GM23338 (cell line): ENCODE data around the gene PIGK. TPM values are rescaled to one million over a fixed set of nuclear protein-coding genes. Genes with fewer than 3 reads are reported as not detected.

Source experiments
- ATAC-seq: fragments of 200-7000 bp; cut with Tn5 transposase; 3 replicates; pipeline ENCODE4 v1.9.1; 2020
- DNase-seq: peaks from one replicate; pipeline ENCODE4 v3.0.0-alpha.2; 2015; ENCODE audit warnings: low spot score
- H2AFZ ChIP-seq: fragments of 200-600 bp; sonication (generic); 2 replicates; pipeline ENCODE4 v1.8.0; 2016; ENCODE audit warnings: antibody characterized with exemption, mild to moderate bottlenecking, moderate library complexity
- H3F3A ChIP-seq: fragments of 200-600 bp; sonication (generic); replicated peaks from 2 replicates; pipeline ENCODE4 v1.8.0; 2017; ENCODE audit warnings: antibody characterized with exemption, mixed run types, low read depth
- H3K27ac ChIP-seq: fragments of 200-600 bp; sonication (generic); 2 replicates; pipeline ENCODE4 v1.6.1; 2016; ENCODE audit warnings: low read depth
- H3K27me3 ChIP-seq: fragments of 200-600 bp; sonication (generic); 2 replicates; pipeline ENCODE4 v1.8.0; 2016; ENCODE audit warnings: mild to moderate bottlenecking, mixed run types, moderate library complexity; ENCODE audit not compliant: insufficient read depth
- H3K36me3 ChIP-seq: fragments of 200-600 bp; sonication (generic); 2 replicates; pipeline ENCODE4 v1.8.0; 2016; ENCODE audit warnings: mild to moderate bottlenecking; ENCODE audit not compliant: insufficient read depth
- H3K4me1 ChIP-seq: fragments of 200-600 bp; sonication (generic); 2 replicates; pipeline ENCODE4 v1.8.0; 2016; ENCODE audit warnings: mild to moderate bottlenecking, moderate library complexity; ENCODE audit not compliant: insufficient read depth
- H3K4me2 ChIP-seq: fragments of 200-600 bp; sonication (generic); 2 replicates; pipeline ENCODE4 v1.7.1; 2017; ENCODE audit warnings: mixed run types
- H3K4me3 ChIP-seq: fragments of 200-600 bp; sonication (generic); 2 replicates; pipeline ENCODE4 v1.6.1; 2016; ENCODE audit warnings: mixed run types
- H3K79me2 ChIP-seq: fragments of 200-600 bp; sonication (generic); replicated peaks from 2 replicates; pipeline ENCODE4 v1.8.0; 2017; ENCODE audit warnings: mild to moderate bottlenecking; ENCODE audit not compliant: insufficient read depth
- H3K9me2 ChIP-seq: fragments of 200-600 bp; sonication (generic); 2 replicates; pipeline ENCODE4 v1.8.0; 2017; ENCODE audit not compliant: insufficient read depth
- H4K20me1 ChIP-seq: fragments of 200-600 bp; sonication (generic); replicated peaks from 2 replicates; pipeline ENCODE4 v1.8.0; 2017; ENCODE audit warnings: mild to moderate bottlenecking; ENCODE audit not compliant: insufficient read depth
- H3K27ac Mint-ChIP-seq: 2 replicates; pipeline ENCODE4 v1.8.0; 2020; ENCODE audit warnings: inconsistent platforms, mild to moderate bottlenecking, moderate library complexity, mixed read lengths
- H3K27me3 Mint-ChIP-seq: 3 replicates; pipeline ENCODE4 v1.8.0; 2022; ENCODE audit warnings: low read depth, mild to moderate bottlenecking, moderate library complexity, mixed read lengths, inconsistent platforms; ENCODE audit not compliant: insufficient read depth, poor library complexity
- H3K36me3 Mint-ChIP-seq: 3 replicates; pipeline ENCODE4 v1.8.0; 2021; ENCODE audit warnings: low read depth, mild to moderate bottlenecking, inconsistent platforms, moderate library complexity, mixed read lengths
- H3K4me1 Mint-ChIP-seq: 3 replicates; pipeline ENCODE4 v1.8.0; 2020; ENCODE audit warnings: mild to moderate bottlenecking, inconsistent platforms, mixed read lengths
- H3K4me3 Mint-ChIP-seq: 3 replicates; pipeline ENCODE4 v1.8.0; 2021; ENCODE audit warnings: moderate library complexity, mild to moderate bottlenecking, inconsistent platforms, mixed read lengths
- H3K9me3 Mint-ChIP-seq: 3 replicates; pipeline ENCODE4 v1.8.0; 2020; ENCODE audit warnings: moderate library complexity, mild to moderate bottlenecking, inconsistent platforms, mixed read lengths
- CREB1 ChIP-seq: fragments of 250-450 bp; sonication (Bioruptor Pico); IDR thresholded peaks from 2 replicates; pipeline ENCODE4 v1.5.0; 2020; ENCODE audit warnings: low read depth, mild to moderate bottlenecking, moderate library complexity
- CTCF ChIP-seq, 2 experiments: fragments of 200-600 bp in 1 of 2; sonication (generic) in 1 of 2; conservative IDR thresholded peaks; 2 replicates each; pipeline versions ENCODE4 v1.5.1 to v1.6.1; 2016 to 2017; ENCODE audit warnings: antibody characterized with exemption in 2 of 2, low read depth in 2 of 2, mild to moderate bottlenecking in 2 of 2, moderate library complexity in 1 of 2
- EZH2 ChIP-seq: fragments of 200-600 bp; sonication (generic); IDR thresholded peaks from one replicate; pipeline ENCODE4 v1.8.0; 2017; ENCODE audit warnings: antibody characterized with exemption, mild to moderate bottlenecking, low read depth; ENCODE audit not compliant: unreplicated experiment
- EZH2phosphoT487 ChIP-seq: fragments of 200-600 bp; sonication (generic); IDR thresholded peaks from one replicate; pipeline ENCODE4 v1.8.1; 2018; ENCODE audit warnings: antibody characterized with exemption; ENCODE audit not compliant: unreplicated experiment
- JUNB ChIP-seq: IDR thresholded peaks from one replicate; pipeline ENCODE4 v1.6.1; 2016; ENCODE audit warnings: antibody characterized with exemption; ENCODE audit not compliant: unreplicated experiment
- NANOG ChIP-seq: IDR thresholded peaks from 2 replicates; pipeline ENCODE4 v1.6.1; 2016; ENCODE audit warnings: antibody characterized with exemption, borderline replicate concordance
- POLR2AphosphoS5 ChIP-seq: IDR thresholded peaks from 2 replicates; pipeline ENCODE4 v1.6.1; 2016; ENCODE audit warnings: antibody characterized with exemption, low read depth
- REST ChIP-seq: IDR thresholded peaks from one replicate; pipeline ENCODE4 v1.6.1; 2018; ENCODE audit warnings: antibody characterized with exemption; ENCODE audit not compliant: unreplicated experiment
- STAT1 ChIP-seq: IDR thresholded peaks from one replicate; pipeline ENCODE4 v1.6.1; 2016; ENCODE audit warnings: antibody characterized with exemption; ENCODE audit not compliant: unreplicated experiment
- ZNF114 ChIP-seq: fragments of 250-450 bp; sonication (Bioruptor Pico); IDR thresholded peaks from 2 replicates; pipeline ENCODE4 v1.5.0; 2020; ENCODE audit warnings: mild to moderate bottlenecking, moderate library complexity
- ZNF331 ChIP-seq: fragments of 250-450 bp; sonication (Bioruptor Pico); IDR thresholded peaks from 2 replicates; pipeline ENCODE4 v1.5.0; 2020; ENCODE audit warnings: low read depth, mild to moderate bottlenecking, moderate library complexity
- polyA plus RNA-seq: library from polyadenylated mRNA; unstranded; fragments of >200 nt; fragmentation: Nextera tagmentation; extraction: Ambion mirVana; gene quantifications from 2 replicates; pipeline ENCODE4 v1.2.1, GENCODE V29; 2016
- total RNA-seq: library from RNA; depleted of rRNA; stranded (reverse); fragments of >200 nt; shearing (Covaris generic); gene quantifications from 2 replicates; pipeline ENCODE4 v1.2.3, GENCODE V29; 2014
- TF ChIP-seq, protein P1 (sequence below): IDR thresholded peaks from 2 replicates; pipeline ENCODE4 v1.6.1; 2016; ENCODE audit warnings: antibody characterized with exemption

PIGK gene
- total and polyA plus RNA-seq, 2 experiments from 2014 or later = 16.4 to 26.4 TPM

- H4K20me1 ChIP-seq = no peaks in the 10 kb centered on the region
- no peaks in the 10 kb centered on the region for H3K79me2 ChIP-seq
- Mint-ChIP-seq H3K27me3 (peaks cover 2% of the 10 kb centered on the region), H3K27ac (no peak overlapping the region), H3K9me3 (no peaks in the 10 kb centered on the region), H3K4me3 (no peak overlapping the region), H3K36me3 (no peaks in the 10 kb centered on the region), H3K4me1 (peaks cover 40% of the 10 kb centered on the region)
- 0 out of 2 replicates have a peak, but pooled peaks cover 4% of the 10 kb centered on the region for H3K9me2 ChIP-seq
- no peaks in the 10 kb centered on the region for H3K36me3 ChIP-seq
- TF ChIP-seq CREB1 (CRISPR knock-in tag) = no peak
- peaks cover 26% of the 10 kb centered on the region for H3K4me1 ChIP-seq
- H3F3A ChIP-seq = no peaks in the 10 kb centered on the region
- ATAC-seq (peak; percentile 37; the same call in 2 of the 3 replicates), DNase-seq (peak; percentile 27)
- peak overlapping the region; percentile 67; the same call in 1 of the 2 replicates for H2AFZ ChIP-seq
- H3K4me3 ChIP-seq = no peak overlapping the region
- H3K4me2 ChIP-seq = 0 out of 2 replicates have a peak overlapping the region, but pooled peaks have one; percentile 25
- H3K27me3 ChIP-seq = no peaks in the 10 kb centered on the region
- no peak overlapping the region for H3K27ac ChIP-seq
Measured at GRCh38 chr1:77057994-77058585, 161.1 kb downstream of the PIGK start.

DNA sequence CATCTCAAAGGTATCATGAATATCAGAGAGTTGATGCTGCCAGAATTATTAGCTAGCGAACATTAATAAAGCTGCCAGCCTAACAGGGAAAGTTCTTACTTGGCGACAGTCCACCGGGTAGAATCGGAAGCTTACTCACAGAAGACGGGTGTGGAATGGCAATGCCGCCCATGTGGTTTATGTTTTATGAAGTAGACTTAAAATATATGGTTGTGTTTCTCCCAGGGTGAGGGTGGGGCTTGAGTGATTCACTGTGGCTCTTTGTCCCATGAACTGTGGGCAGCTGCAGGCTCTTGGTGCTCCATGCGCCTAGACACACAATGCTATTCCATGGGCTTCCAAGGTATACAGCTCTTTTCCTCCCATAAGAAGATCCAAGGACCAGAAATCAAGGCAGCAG lies 162.7 kb downstream of the PIGK start:
- Histone ChIP-seq H3K36me3 (no peaks in the 10 kb centered on the region), H3K9me2 (0 out of 2 replicates have a peak, but pooled peaks cover 4% of the 10 kb centered on the region), H4K20me1 (no peaks in the 10 kb centered on the region), H3K4me1 (peaks cover 26% of the 10 kb centered on the region), H3K79me2 (no peaks in the 10 kb centered on the region), H3K4me2 (no peak overlapping the region), H3F3A (no peaks in the 10 kb centered on the region), H3K4me3 (no peak overlapping the region), H3K27me3 (no peaks in the 10 kb centered on the region), H3K27ac (no peak overlapping the region), H2AFZ (no peak overlapping the region)
- Mint-ChIP-seq H3K4me1 (peaks cover 37% of the 10 kb centered on the region), H3K4me3 (no peak overlapping the region), H3K27me3 (no peaks in the 10 kb centered on the region), H3K36me3 (no peaks in the 10 kb centered on the region), H3K9me3 (no peaks in the 10 kb centered on the region), H3K27ac (no peak overlapping the region)
- DNase-seq (no peak), ATAC-seq (no peak)
- TF ChIP-seq JUNB = no peak
- TF ChIP-seq, protein P1, sequence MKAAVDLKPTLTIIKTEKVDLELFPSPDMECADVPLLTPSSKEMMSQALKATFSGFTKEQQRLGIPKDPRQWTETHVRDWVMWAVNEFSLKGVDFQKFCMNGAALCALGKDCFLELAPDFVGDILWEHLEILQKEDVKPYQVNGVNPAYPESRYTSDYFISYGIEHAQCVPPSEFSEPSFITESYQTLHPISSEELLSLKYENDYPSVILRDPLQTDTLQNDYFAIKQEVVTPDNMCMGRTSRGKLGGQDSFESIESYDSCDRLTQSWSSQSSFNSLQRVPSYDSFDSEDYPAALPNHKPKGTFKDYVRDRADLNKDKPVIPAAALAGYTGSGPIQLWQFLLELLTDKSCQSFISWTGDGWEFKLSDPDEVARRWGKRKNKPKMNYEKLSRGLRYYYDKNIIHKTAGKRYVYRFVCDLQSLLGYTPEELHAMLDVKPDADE = no peak
- no peak for TF ChIP-seq STAT1
- no peak for TF ChIP-seq NANOG
- no peak for TF ChIP-seq ZNF331 (CRISPR knock-in tag)

DNA sequence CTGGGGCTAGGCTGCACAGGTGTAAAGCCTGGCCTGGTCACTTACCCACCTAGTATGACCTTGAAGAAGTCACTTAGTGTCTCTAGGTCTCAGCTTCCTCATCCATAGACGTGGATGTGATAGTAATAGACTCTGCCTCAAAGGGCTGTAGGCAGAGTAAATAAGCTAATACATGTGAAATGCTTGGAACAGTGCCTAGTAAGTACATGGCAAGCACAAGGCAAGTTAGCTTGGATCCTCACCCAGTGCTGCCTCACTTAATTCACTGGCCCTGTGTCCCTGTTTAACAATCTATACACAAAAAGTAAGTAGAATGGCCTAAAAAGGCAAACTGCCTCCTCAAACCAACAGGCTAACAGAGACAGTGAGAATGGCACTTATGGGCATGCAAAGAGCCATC lies 167.8 kb downstream of the PIGK start:
- Mint-ChIP-seq H3K27me3 (no peaks in the 10 kb centered on the region), H3K4me1 (no peaks in the 10 kb centered on the region), H3K9me3 (no peaks in the 10 kb centered on the region), H3K27ac (peak overlapping the region; percentile 19; the same call in 1 of the 2 replicates), H3K36me3 (no peaks in the 10 kb centered on the region), H3K4me3 (no peak overlapping the region)
- H3K4me3 ChIP-seq = no peak overlapping the region
- H3K79me2 ChIP-seq = no peaks in the 10 kb centered on the region
- H4K20me1 ChIP-seq = no peaks in the 10 kb centered on the region
- no peaks in the 10 kb centered on the region for H3K27me3 ChIP-seq
- ATAC-seq (no peak), DNase-seq (no peak)
- no peaks in the 10 kb centered on the region for H3F3A ChIP-seq
- H3K4me2 ChIP-seq = no peak overlapping the region
- H2AFZ ChIP-seq = no peak overlapping the region
- H3K9me2 ChIP-seq = 0 out of 2 replicates have a peak, but pooled peaks cover 4% of the 10 kb centered on the region
- no peak overlapping the region for H3K27ac ChIP-seq
- no peaks in the 10 kb centered on the region for H3K36me3 ChIP-seq
- H3K4me1 ChIP-seq = no peaks in the 10 kb centered on the region
- no peak for TF ChIP-seq CREB1 (CRISPR knock-in tag)
- TF ChIP-seq EZH2 = no peak
- TF ChIP-seq ZNF114 = no peak
- no peak for TF ChIP-seq EZH2phosphoT487
- no peak for TF ChIP-seq CTCF (conservative IDR thresholded peaks at IDR 0.05; ENCODE audit: low read depth in 2 of 2)
- no peak for TF ChIP-seq JUNB
- no peak for TF ChIP-seq NANOG
- TF ChIP-seq STAT1 = no peak
- TF ChIP-seq REST = no peak
- no peak for TF ChIP-seq POLR2AphosphoS5
- TF ChIP-seq ZNF331 (CRISPR knock-in tag) = no peak
